HG02588 (cell line): Measurements from ENCODE around the gene ESPN.
A peak's percentile ranks its signal among the peaks of the same experiment; 100 is the strongest.
"Not testable (repeated sequence)": the region's sequence is repeated elsewhere in the genome, so short reads cannot be mapped to it uniquely, and the experiment has no call there.

Source experiments
- ATAC-seq: cut with Tn5 transposase; IDR thresholded peaks from one replicate; pipeline ENCODE4 v1.9.1; 2021; ENCODE audit warnings: mild to moderate bottlenecking, moderate library complexity; ENCODE audit not compliant: unreplicated experiment

ESPN gene

GRCh38 chr1:6424619-6425593 lies at the start of gene ESPN:
ESPN (plus strand) TSS chr1:6424776; CDS start chr1:6424956, 180 bp downstream.
- ATAC-seq, result no peak

- ATAC-seq, result no peak
These were observed 46.4 kb upstream of the ESPN start for GRCh38 chr1:6378096-6378746.

GRCh38 chr1:6380037-6380436 lies 44.5 kb upstream of the ESPN start:
- ATAC-seq, result no peak

DNA sequence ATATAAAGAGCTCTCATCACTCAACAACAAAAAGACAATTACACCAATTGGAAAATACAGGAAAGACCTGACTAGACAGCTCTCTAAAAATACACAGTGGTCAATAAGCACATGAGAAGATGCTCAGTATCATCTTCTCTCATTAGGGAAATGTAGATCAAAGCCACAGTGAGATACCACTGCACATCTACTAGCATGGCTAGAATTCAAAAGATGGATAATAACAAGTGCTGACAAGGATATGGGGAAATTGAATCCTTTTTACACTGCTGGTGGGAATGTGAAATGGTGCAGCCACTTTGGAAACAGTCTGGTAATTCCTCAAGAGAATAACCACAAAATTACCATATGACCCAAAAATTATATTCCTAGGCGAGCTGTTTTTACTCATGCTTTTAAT lies 40.4 kb upstream of the ESPN start:
- ATAC-seq, result no peak

GRCh38 chr1:6384962-6385361 lies 39.6 kb upstream of the ESPN start:
- no peak for ATAC-seq

DNA sequence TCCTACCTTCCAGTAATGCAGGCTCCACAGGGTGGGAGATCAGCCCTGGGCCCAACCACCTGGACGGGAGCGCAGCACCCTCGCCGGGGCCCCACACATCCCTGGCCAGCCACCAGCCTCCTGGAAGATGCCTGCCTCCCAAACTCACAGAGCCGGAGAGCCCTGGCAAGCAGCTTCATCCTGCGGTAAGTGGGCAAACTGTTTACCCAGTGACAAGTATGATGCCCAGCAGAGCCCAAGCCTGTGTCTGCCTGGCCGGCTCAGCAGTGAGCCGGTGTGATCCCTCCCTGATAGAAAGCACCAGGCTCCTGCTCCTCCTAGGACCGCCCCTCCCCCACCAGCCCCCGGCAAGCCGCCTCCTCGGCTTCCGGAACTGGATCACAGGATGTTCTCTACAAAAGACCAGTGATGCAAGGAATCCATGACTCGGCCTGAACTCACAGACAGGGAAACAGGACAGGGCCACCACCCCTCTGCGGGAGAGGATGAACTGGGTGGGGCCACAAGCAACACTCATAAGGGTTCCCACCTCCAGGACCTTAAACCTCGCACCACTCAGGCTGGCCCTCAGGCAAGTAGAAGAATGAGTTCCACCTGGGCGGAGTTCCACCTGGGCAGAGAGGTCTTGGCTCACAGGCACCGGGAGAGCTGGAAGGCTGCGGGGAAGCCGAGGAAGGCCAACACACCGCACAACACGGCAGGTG lies 38.9 kb upstream of the ESPN start:
- ATAC-seq, result no peak

DNA sequence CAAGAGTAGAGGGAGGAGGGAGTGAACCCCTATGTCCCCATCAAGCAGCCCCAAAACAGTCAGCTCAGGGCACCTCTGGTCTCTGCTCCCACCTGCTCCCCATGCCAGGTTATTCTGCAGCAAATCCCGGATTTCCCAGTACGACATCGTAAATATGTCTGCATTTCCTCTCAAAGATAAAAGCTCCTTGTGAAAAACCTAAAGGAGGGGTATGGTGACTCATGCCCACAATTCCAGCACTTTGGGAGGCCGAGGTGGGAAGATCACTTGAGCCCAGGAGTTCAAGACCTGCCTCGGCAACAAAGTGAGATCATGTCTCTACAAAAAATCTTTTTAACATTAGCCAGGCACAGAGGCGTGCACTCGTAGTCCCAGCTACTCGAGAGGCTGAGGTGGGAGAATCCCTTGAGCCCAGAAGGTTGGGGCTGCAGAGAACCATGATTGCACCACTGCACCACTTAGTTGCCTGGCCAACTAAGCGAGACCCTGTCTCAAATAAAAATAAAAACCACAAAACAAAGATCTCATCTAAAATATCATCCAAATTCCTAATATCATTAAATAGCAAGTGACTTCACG lies 38.1 kb upstream of the ESPN start:
- ATAC-seq, result no peak

DNA sequence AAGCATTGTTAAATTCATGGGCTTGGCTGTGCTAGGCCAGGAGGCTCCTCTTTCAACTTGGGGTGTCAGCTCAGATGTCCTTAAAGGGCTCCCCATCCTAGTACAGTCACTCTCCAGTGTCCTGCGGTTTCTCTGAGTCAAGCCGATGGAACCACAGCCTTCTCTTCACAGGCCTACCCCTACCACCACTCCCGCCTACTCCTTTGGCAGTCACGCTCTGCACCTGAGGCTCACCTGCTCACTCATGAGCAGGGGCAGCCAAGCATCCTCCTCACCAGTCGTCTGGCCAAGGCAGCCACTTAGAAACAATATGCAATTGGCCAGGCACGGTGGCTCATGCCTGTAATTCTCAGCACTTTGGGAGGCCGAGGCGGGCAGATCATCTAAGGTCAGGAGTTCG lies 34.6 kb upstream of the ESPN start:
- ATAC-seq, result no peak

DNA sequence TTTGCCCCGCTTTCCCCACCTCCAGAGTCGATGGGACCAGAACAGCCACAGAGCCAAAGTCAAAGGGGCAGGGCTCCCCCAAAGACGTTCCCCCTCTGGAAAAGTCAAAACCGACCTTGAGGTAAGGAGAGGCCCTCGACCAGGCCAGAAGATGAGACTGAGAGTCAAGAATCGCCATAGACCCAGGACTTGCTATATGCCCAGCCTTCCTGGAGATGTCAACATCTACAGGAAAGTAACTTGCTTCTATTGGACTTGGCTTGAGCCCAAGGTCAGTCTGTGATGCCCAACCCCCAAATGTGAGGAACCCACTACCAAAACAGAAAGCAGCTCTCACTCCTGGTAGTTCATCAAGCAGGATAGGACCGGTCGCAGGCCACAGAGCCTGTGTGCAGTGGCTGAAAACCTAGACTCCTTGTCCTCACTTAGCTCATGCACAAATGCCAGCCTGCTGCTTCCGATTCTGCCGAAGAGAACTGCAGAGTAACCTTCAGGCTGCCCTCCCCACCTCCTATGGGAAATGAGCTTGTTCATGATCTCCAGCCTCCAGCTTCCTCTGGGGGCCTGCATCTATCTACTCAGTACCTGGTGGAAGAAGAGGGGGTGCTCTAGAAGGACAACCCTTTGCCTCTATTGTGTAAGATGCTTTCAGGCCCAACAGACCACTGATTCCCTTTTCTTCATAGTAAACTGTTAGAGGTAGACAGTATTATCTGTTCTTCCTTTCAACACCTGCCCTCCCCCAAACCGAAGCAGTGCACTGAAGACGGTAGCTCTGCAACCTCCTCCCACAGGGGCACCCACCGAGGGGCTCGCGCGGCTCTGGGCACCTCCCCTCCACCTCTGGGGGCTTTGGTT lies 32.4 kb upstream of the ESPN start:
- ATAC-seq, result no peak

GRCh38 chr1:6392809-6393399 lies 31.7 kb upstream of the ESPN start:
- peak; percentile 4 for ATAC-seq

DNA sequence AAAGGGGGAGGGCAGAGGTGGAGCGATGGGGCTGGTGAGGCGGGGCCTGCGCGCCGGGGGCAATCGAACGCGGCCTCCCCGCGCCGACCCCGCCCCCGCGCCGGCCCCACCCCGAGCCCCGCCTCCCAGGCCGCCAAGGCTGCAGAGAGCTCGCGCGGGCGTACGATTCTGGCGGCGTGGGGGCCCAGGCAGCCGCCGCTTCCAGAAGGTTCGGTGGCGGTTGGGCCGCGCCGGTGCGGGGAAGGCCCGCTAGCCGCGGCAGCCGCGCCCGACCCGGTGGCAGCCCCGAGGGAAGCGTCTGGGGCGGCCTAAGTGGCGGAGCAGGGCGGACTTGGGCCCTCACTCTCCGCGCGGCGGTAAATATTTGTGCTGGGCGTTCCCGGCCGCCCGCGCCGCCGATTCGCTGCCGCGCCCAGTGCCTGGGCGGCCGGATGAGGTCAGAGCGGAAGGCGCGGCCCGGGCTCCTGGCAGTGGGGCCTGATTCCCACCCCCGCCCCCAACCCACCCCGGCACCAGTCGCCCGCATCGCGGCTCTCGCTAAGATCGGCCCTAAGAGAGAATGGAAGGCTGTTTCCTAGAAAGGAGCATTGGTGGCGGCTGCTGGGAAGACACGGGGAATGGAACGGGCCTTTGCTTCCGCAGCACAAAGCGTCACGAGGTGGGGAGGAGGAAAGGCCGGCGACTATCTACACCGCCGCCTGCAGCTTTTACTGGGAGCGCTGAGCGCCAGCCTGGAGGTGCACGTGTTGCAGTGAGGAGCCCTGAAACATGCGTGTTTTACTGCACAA lies 31.0 kb upstream of the ESPN start, which contains the start of gene ACOT7:
Gene ACOT7, minus strand, starts transcription at position 368 of the 788 bp plus-strand sequence. CDS start 368 bp downstream, outside the sequence.
- peak; percentile 73 for ATAC-seq

GRCh38 chr1:6395130-6395529 lies 29.4 kb upstream of the ESPN start:
- ATAC-seq, result not testable (repeated sequence)

GRCh38 chr1:6395781-6396244 lies 28.8 kb upstream of the ESPN start:
- ATAC-seq, result not testable (repeated sequence)

- no peak for ATAC-seq
These were observed 27.6 kb upstream of the ESPN start for GRCh38 chr1:6396998-6397397.

- no peak for ATAC-seq
These were observed 26.6 kb upstream of the ESPN start for GRCh38 chr1:6397844-6398441.

DNA sequence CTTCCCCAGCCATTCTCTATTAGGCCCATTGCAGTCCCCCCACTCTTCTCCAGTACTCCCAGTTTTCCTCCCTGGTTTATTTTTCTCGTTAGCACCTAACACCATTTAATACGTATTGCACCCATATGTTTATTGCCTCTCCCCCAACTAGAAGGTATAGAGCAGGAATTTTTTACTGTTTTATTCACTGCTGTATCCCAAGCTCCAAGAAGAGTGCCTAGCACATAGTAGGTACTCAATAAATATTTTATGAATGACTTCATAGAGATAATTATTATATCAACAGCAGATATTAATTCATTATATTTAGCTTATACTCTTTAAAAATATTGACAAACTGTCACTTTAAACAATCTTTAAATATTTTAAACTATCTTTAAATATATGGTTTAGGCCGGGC lies 25.3 kb upstream of the ESPN start:
- ATAC-seq, result no peak

- no peak for ATAC-seq
These were observed 22.9 kb upstream of the ESPN start for GRCh38 chr1:6401673-6402072.

DNA sequence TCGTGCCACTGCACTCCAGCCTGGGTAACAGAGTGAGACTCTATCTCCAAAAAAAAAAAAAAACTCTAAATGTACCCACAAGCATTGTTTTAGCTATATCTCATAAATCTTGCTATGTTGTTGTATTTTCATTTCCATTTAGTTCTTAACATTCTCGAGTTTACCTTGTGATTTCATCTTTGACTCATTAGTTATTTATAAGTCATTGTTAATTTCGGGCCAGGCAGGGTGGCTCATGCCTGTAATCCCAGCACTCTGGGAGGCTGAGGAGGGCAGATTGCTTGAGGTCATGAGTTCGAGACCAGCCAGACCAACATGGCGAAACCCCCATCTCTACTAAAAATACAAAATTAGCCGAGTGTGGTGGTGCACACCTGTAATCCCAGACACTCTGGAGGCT lies 16.6 kb upstream of the ESPN start:
- no peak for ATAC-seq
